HG02759 (cell line): ENCODE measurements around the gene ZNF341.
"Not testable (repeated sequence)": the region's sequence is repeated elsewhere in the genome, so short reads cannot be mapped to it uniquely, and the experiment has no call there.

ENCODE experiments used
- ATAC-seq: cut with Tn5 transposase; IDR thresholded peaks from one replicate; pipeline ENCODE4 v1.9.1; 2021; ENCODE audit warnings: mild to moderate bottlenecking, moderate library complexity; ENCODE audit not compliant: unreplicated experiment

Gene ZNF341

DNA sequence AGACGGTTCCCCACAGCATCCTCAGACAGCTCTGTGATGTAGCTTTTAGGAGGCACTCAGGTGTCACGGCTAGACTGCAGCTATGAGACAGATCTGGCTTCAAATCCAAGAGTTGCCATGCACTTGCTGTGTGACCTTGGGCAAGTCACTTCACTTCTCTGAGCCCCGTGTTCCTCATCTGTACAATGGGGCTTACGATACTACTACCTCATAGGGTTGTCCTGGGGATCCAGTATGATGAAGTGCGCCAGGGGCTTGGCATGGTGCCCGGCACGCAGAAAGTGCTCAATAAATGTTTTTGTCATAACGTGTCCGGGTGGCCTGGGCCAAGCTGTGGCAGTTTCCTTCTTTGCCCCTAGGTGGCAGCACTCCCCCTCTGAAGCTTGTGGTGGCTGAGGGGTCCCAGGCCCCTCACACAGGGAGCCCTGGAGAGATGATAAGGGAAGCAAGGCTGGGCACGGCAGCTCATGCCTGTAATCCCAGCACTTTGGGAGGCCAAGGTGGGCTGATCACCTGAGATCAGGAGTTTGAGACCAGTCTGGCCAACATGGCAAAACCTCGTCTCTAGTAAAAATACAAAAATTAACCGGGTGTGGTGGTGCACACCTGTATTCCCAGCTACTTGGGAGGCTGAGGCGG is 60.3 kb downstream of the ZNF341 start:
- no peak for ATAC-seq

DNA sequence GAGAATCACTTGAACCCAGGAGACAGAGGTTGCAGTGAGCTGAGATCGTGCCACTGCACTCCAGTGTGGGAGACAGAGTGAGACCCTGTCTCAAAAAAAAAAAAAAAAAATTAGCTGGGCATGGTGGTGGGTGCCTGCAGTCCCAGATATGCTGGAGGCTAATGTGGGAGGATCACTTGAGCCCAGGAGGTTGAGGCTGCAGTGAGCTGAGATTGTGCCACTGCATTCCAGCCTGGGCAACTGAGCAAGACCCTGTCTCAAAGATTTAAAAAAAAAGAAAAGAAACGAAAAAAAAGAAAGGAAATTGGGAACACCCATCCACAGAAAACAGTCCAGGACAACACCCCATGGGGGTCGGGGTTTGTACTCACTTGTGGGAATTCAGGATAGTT is 60.8 kb downstream of the ZNF341 start:
- not testable (repeated sequence) for ATAC-seq

DNA sequence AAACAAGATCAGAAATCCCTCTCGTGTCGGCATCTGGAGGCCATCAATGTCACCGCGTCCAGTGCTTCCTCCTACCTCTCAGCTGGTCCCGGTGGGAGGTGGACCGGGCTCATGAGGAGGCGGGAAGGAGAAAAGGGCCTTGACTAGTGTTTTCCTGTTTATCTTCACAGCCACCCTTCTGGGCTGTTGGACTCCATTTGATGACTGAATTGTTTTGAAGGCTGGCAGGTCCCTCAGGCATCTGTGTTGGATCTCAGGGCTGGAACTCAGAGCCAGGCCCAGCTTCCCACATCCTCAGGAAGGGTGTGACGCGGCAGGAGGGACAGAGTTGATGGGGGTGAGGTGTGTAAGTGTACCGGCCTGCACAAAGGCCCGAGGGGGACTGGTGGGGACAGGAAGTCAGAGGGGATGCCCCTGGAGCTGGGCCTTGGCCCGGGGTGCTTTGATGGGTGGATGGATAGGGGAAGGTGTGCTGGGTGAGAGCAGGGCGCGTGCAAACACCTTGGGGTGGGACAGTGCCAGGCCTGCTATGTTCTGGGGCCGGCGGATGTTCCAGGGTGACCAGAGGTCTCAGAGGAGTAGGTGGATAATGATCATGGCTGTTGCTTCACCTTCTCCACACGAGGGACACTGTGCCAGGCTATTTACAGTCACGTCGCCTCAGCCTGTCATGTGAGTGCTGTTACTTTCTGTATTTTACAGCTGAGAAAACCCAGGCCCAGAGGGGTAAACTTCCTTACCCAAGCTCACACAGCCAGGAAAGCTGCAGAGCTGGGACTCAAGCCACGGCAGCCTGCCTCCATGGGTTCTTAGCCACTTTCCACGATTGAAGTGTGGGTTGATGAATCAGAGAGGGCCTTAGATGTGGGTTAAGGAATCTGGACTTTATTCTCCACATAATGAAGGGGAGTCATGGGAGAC is 61.5 kb downstream of the ZNF341 start:
- ATAC-seq, result no peak

DNA sequence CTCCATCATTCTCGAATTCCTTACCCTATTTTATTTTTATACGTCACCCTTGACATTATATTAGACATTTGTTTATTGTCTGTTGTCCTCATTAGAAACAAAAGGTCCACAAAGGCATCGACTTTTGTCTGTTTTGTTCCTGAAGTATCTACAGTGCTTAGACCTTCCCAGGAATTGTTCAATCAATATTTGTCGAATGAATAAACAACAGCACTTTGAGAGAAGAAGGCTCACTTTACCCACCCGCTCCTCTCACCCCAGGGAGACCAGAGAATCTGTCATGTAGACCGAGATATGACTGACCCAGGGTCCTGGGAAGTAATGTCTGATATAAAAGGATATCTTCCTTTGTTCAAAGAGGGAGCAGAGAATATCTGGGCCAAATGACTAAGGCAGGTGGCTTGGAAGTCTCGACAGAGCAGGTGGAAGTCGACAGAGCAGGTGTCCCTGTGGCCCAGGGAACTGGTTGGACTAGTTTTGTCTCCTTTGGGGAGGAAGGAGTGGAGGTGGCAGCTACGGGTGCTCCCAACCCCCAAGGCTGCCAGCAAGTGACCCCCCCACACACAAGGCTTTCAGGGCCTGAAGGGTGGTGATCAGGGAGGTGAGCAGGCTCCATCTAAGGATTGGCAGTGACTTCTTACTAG is 64.6 kb downstream of the ZNF341 start:
- ATAC-seq, result no peak

DNA sequence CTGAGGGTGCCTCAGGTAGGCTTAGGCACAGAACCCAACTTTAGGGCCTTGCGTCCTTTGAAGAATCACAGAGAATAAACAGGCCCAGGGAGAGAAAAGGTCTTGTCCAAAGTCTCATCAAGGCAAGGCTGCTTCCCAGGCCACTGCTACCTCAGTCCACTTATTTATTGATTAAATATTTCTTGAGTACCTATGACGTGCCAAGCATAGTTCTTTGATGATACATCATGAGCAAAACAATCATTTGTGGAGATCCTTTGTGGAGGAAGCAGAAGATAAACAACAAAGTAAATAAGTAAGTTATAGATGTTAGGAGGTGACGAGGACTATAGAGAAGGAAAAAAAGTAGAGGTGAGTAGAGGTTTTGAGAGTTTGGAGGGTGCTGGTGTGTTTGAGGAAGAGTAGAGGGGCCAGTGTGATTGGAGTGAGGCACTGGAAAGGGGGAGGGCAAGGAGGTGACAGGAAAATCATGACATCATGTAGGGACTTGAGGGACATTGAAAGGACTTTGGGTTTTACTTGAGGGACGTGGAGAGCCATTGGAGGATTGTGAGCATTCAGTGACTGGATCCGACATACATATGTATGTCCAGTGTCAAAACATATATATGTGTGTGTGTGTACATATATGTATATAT is 65.2 kb downstream of the ZNF341 start:
- ATAC-seq, result no peak

DNA sequence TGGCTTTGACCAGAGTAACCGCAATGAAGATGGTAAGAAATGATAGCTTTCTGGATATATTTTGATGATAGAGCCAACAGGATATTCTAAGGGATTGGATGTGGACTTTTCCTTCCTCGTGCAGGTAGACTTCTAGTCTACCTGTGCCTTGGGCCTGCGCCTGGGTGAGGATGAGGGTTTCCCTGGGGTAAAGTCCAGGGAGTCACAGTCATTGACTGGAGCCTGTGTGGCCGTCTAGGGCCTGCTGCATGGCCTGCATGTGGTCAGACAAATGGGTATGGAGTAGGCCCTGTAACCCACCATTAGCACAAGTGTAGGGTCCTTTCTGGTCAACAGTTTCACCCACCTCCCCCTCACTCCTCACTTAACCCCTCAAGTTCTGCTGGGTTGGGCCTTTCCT is 66.6 kb downstream of the ZNF341 start:
- no peak for ATAC-seq

DNA sequence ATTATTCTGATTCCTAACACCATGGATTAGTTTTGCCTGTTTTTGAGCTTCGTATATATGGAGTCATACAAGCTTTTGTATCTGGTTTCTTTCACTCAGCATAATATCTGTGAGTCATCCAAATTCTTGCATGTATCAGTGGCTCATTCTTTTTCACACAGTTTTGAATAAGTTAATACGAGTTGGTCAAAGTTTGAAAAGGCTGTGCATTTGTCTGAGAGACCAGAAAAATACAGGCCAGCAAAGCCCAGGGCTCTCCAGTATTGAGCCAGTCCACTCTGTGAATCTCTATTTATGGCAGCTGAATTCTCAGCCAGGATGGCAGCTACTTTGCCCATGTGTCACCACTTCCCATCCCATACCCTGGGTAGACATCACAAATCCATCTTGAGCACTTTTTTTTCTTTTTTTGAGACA is 72.1 kb downstream of the ZNF341 start:
- ATAC-seq, result no peak

DNA sequence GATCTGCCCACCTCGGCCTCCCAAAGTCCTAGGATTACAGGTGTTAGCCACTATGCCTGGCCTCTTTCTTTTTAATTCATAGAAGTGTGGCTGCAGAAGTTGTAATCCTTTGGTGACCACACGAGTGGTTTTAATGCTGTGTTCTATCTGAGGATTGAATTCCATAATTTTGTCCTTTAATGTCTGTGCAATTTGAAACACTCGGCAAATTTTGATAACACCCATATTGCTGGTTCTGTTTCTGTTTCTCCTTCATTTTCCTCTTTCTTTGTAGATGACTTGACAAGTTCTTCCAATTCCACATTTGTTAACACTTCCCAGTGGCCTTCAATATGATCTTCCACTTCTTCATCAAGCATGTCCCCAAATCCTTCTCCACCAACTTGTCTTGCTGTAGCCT is 76.6 kb downstream of the ZNF341 start:
- no peak for ATAC-seq

DNA sequence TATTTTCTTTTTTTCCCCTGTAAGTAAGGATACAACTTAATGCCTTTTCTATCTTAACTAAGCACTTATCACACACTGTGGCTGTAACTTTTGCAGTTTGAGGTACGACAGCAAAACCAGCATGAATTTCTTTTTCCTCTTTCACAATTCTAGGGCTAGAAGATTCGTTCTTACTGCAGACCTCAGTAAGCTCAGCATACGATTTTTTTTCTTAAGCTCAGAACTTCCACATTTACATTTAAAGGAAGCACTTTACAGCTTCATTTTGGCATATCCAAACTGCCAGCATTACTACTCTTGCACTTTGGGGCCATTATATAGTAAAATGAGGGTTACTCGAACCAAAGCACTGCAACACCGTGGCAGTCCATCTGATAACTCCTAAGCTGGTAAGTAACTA is 78.5 kb downstream of the ZNF341 start:
- no peak for ATAC-seq

DNA sequence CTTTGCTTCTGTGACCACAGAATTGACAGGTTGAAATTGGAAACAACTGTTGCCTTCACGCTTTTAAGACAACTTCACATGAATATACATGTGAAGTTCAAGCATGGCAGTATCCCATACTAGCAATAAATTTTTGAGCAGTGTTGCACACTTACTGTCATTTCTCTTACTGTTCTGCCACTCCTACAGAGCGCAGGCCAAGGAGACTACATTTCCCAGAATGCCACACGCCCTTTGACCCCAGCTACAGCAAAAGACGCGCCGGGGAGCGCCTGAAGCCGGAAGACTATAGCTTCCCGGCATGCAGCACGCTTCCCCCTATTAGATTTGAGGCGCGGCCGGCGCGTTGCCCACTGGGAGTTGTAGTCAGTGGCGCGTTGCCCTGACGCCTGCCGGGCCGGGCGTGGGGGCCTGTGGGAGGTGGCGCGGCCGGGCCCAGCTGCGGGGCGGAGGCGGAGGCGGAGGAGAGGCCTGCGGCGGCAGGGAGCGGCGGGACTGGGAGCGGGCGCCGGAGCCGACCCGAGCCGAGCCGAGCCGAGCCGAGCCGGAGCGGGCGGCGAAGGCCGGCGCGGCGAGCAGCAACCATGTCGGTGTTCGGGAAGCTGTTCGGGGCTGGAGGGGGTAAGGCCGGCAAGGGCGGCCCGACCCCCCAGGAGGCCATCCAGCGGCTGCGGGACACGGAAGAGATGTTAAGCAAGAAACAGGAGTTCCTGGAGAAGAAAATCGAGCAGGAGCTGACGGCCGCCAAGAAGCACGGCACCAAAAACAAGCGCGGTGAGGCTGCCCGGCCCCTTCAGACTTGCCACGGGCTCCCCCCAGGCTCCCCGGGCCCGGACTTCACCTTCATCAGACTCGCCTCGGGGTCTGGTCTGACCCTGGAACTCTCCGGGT is 79.3 kb downstream of the ZNF341 start, which contains the start of gene CHMP4B:
TSS of gene CHMP4B (plus strand) at position 464 of the 891 bp plus-strand sequence. CDS start at position 585, 121 bp downstream.
- ATAC-seq, result peak; percentile 98

DNA sequence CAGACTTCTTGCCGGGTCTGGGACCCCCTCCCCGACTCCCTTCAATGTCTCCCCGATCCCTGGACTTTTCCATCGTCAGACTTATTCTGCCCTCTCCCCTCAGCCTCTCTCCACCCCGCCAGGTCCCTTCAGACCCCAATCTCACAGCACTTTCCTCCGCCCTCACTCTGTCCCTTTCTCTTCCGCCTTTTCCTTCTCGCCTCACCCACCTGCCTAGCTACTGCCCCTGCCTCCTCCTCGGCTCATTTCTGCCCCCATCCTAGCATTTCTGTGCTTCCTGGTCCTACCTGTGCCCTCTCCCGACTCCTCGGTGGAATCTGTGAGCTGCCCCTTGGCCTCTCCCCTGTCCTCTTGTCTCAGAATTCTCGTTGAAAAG is 80.0 kb downstream of the ZNF341 start:
- peak; percentile 13 for ATAC-seq

DNA sequence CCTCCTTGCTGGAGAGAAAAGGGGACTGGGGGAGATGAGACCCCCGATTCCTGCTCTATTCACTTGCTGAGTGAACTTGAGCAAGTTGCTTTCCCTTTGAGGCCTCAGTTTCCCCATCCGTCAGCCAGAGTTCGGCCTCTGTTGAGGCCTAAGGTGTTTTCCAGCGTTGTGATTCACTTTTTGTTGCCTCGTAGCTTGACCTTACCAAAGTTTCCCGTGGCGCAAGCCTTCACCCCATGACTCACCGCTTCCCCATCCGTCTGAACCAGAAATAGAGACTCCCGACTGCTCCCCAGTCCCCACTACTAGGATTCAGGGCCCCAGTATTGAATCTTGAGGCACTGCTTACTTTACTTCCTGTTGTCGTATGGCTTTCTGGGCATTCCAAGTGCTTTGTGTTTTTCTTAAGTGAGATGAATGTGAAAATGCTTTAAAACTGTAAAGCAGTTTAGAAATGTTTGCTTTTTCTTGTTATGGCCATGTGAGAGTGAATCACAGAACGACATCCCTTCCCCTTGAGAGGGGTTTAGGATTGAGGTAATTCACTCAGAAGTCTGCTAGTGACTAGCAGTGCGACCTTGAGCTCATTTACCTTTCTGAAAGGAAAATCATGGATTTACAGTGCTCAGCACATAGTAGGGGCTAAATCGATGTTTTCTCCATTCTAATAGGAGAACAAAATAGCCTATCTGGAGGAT is 80.5 kb downstream of the ZNF341 start:
- no peak for ATAC-seq

DNA sequence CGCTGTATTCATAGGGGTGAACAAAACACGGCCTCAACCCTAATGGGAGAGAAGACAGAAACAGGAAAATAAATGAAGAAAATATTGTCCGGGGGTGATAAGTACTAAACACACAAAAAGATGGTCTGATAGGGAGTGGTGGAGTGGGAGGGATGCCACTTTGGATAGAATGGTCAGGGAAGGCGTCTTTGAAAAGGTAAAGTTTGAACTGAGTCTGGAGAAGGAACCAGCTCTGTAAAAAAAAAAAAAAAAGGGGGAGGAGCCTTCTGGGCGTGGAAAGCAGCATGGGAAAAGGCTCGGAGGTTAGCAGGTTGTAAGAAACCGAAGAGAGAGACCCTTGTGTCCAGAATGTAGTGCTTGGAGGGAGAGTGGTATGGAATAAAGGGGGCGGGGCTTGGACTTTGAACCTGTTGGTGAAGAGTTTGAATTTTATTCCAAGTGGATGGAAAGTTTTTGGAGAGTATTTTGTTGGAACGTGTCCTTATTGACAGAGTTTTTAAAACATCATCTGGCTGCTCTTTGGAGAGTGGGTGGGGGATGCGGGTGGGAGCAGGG is 81.2 kb downstream of the ZNF341 start:
- ATAC-seq, result no peak

DNA sequence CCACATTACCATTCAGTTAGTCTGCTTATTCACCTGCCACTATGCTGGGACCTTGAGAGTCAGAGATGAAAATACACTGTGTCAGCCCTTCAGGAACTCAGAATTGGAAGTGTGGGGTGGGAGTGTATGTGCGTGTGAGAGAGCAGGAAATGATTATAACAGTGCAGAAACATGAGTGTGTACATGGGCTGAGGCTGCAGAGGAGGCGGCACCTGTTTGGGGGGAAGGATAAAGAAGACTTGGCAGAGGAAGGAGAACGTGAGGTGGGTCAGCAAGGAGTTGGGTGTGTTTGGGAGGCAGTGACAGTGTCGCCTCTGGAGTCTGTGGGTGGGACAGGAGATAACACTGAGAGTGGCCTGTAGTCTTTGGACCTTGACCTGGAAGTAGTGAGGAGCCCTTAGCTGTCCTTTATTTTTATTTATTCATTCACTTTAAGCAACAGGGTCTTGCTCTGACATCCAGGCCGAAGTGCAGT is 82.5 kb downstream of the ZNF341 start:
- no peak for ATAC-seq

DNA sequence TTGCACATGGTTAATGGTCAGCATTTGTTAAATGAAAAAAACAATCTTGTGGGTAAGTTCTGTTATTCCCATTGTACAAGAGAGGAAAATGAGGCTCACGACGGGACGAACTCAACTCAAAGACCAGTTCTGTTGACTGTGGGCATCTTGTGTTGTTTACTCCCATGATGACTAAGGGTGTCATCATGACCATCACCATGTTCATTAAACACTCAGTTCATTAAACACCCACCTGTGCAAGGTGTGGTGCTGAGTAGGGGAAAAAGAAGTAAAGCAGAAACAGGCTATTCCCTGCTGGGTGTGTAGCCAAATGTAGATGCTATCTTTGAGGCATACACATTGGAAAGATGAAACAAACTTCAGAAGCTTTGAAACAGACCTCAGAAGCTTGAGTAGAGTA is 83.9 kb downstream of the ZNF341 start:
- no peak for ATAC-seq

DNA sequence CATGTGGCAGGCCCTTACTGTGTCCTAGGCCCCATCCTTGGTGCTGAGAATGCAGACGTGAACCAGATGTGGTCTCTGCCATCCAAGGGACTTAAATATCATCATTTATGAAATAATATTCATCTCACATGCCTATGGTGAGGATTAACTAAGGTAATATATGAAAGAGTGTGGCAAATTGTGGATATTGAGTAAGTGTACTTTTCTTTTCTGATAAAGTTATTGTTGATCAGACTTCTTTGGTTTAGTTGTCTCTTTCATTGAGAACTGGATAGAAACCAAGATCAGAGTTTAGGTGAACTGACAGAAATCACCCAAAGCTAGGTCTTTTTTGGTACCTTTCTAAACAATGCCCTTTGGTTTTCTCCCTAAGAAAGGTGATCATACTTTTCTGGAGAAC is 84.4 kb downstream of the ZNF341 start:
- no peak for ATAC-seq

DNA sequence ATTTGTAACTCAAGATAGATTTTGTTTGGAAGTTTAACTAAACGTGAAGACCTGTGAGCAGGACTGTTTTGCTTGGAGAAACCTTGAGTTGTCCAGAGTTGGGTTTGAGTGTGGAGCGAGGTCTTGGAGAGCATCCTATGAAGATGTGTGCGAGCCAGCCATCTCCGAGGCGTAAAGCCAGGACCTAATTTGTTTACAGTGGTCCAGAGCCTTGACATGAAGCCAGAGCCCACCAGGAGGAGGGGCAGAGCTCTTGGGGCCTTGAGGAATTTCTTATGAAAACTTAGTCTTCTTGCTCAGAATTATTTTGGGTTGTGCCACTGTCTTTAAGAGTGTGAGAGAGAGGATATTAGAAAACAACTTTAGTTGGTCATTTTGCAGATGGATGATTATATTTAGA is 85.6 kb downstream of the ZNF341 start:
- no peak for ATAC-seq

DNA sequence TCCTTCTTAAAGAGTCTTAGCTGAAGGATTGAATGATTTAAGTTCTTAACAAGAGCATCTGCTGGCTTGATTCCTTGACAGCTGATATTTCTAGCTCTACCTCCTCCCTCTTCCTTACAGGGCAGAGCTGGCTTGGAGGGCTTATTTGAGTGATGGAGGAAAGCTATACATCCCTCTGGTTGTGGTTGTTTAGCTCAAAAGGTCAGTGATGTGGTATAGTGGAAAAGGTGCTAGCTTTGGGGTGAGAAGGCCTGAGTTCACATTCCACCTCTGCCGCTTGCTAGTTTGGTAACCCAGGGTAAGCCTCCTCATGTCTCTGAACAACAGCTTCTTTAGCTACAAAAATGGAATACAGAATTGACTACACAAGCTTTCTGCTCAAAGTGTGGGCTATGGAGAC is 87.7 kb downstream of the ZNF341 start:
- ATAC-seq, result no peak

DNA sequence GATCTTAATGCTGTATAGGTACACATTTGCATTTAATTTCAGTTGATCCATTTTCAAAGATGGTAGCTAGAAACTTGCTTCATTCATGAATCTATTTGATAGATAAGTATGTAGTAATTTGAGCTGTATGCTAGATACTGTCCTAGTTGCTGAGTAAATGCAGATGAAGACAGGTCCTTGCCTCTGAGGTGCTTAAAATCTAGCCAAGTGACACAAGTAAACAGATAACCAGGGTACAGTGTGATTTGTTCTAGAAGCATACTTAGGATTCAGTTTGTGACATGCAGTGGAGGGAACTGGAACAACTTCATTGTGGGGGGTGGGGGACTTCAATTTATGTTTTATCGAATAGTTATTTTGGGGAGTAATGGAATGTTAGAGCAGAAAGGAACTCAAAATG is 88.6 kb downstream of the ZNF341 start:
- no peak for ATAC-seq
